Activated gamma-delta T cell treated with anti-CD3 and anti-CD28 coated beads, Interleukin-2, amount 50 U/mL, for 16 hours (primary cell): ENCODE results near the gene NXPH4.

ENCODE experiments used
- DNase-seq: peaks from one replicate; pipeline ENCODE4 v3.0.0-alpha.2; 2020; ENCODE audit warnings: low read depth

NXPH4 gene

GRCh38 chr12:57183939-57184725, 32.5 kb upstream of the NXPH4 start:
- DNase-seq = no peak

DNA sequence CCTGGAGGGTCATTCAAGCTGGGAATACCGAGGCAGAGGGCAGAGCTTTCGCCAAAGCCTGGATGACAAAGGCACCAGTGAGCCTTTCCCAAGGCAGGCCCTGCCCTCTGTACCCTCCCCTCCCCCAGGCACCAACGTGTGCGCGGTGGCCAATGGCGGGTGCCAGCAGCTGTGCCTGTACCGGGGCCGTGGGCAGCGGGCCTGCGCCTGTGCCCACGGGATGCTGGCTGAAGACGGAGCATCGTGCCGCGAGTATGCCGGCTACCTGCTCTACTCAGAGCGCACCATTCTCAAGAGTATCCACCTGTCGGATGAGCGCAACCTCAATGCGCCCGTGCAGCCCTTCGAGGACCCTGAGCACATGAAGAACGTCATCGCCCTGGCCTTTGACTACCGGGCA, 31.2 kb upstream of the NXPH4 start:
- no peak for DNase-seq

- no peak for DNase-seq
Measured at GRCh38 chr12:57185906-57186508, 30.6 kb upstream of the NXPH4 start.

DNA sequence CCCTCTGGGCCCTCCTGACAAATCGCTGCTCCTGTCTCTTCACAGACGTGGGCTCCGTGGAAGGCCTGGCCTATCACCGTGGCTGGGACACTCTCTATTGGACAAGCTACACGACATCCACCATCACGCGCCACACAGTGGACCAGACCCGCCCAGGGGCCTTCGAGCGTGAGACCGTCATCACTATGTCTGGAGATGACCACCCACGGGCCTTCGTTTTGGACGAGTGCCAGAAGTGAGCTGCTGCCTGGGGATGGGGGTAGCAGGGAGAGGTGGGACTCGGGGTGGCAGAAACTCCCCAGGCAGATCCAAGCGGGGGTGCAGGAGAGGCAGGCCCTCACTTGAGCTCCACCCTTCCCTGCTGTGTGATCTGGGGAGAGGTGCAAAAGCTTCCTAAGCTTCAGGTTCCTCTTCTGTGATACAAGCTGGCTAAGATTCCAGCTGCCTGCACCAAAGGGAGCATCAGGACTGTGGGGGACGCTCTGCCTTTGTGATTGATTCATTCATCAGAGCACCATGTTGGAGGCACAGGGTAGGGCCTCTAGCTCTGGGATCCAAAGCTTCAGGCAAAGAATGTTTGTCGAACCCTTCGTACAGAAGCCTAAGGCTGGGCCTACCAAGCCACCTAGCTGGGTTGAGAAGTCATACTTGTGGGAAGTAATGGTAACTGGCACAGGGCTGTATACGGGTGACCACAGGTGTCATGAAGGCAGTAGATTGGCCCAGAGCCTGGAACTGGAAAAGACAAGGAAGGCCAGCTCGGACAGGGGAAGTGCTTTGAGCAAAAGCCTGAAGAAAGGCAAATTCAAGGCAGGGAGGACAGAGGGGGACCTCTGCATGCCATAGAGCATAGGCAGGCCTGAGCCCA, 29.1 kb upstream of the NXPH4 start:
- DNase-seq = no peak

DNA sequence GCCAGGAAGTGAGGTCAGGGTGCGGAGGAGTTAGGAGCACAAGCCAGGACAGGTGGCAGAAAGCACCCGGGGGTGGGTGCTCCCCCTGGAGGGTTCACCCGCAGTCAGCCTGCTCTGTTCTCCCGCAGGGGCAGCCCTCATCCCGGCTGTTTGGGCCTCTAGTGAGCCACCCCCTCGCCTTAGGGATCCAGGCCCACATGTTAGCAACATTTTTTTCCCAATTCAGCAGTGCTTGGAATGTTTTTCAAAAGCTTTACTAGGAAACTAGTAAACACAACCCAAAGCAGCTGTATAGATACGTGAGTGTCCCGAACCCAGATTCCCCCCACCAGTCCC, 28.5 kb upstream of the NXPH4 start:
- DNase-seq = no peak

GRCh38 chr12:57190037-57190436, 26.6 kb upstream of the NXPH4 start:
- DNase-seq = no peak

DNA sequence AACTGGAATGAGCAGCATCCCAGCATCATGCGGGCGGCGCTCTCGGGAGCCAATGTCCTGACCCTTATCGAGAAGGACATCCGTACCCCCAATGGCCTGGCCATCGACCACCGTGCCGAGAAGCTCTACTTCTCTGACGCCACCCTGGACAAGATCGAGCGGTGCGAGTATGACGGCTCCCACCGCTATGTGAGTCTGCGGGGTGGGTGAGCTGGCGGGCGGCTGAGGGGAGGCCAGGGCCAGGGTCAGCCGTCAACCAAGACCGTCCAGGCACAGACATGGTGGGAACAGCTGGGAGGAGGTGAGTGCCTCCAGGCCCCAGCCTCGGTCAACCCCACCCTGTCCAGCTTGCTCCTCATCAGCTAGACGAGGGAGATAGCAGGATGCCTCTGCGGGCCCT, 25.8 kb upstream of the NXPH4 start:
- DNase-seq = no peak

- no peak for DNase-seq
Measured at GRCh38 chr12:57191410-57191809, 25.2 kb upstream of the NXPH4 start.

- DNase-seq = no peak
Measured at GRCh38 chr12:57192920-57193319, 23.7 kb upstream of the NXPH4 start.

DNA sequence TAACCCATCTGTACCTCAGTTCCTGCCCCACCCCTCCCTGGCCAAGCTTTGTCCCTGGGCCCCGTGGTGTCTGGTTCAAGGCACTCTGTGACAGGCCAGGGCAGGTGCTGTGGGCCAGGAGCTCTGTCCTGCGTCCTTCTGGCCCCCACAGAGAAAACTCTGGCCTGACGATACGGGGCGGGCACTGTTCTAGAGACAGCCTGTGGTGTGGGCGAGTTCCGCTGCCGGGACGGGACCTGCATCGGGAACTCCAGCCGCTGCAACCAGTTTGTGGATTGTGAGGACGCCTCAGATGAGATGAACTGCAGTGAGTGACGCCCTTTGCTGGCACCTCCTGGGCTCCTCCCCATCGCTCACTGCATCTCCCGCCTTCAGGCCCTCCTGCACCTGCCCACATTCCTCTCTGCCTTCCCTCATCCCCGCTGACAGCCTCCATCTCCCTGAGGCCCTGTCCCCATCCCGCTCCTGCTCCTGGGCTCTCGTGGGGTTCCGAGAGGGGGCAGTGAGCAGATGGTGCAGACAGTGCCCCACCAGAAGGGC, 22.8 kb upstream of the NXPH4 start:
- no peak for DNase-seq

DNA sequence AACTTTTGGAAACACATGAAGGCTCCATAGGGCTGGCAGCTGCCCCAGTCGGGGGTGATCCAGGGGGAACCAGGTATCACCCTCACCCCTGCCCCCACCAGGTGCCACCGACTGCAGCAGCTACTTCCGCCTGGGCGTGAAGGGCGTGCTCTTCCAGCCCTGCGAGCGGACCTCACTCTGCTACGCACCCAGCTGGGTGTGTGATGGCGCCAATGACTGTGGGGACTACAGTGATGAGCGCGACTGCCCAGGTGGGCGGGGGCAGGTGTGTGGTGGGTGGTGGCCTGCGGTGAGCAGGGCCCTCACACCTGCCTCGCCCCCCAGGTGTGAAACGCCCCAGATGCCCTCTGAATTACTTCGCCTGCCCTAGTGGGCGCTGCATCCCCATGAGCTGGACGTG, 22.3 kb upstream of the NXPH4 start:
- no peak for DNase-seq

GRCh38 chr12:57195186-57195585, 21.4 kb upstream of the NXPH4 start:
- no peak for DNase-seq

- DNase-seq = no peak
Measured at GRCh38 chr12:57195611-57196371, 20.8 kb upstream of the NXPH4 start.

GRCh38 chr12:57196439-57196838, 20.2 kb upstream of the NXPH4 start:
- no peak for DNase-seq

DNA sequence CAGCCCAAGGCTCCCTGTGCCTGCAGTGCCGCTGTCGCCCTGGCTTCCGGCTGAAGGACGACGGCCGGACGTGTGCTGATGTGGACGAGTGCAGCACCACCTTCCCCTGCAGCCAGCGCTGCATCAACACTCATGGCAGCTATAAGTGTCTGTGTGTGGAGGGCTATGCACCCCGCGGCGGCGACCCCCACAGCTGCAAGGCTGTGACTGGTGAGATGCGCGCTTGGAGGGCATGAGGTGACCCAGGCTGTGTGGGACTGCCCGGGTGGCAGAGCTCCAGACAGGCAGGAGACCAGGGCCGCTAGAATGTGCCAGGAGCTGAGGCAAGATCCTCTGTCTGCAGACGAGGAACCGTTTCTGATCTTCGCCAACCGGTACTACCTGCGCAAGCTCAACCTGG, 19.6 kb upstream of the NXPH4 start:
- DNase-seq = no peak

DNA sequence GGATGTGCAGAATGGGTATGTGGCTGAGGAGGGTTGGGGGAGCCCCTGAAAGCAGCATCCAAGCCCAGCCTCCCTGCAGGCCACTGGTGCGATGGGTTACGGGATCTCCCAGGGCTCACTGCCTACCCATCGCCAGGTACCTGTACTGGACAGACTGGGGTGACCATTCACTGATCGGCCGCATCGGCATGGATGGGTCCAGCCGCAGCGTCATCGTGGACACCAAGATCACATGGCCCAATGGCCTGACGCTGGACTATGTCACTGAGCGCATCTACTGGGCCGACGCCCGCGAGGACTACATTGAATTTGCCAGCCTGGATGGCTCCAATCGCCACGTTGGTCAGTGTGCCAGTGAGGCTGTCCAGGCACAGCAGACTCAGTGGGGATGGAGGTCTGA, 18.3 kb upstream of the NXPH4 start:
- DNase-seq = no peak

DNA sequence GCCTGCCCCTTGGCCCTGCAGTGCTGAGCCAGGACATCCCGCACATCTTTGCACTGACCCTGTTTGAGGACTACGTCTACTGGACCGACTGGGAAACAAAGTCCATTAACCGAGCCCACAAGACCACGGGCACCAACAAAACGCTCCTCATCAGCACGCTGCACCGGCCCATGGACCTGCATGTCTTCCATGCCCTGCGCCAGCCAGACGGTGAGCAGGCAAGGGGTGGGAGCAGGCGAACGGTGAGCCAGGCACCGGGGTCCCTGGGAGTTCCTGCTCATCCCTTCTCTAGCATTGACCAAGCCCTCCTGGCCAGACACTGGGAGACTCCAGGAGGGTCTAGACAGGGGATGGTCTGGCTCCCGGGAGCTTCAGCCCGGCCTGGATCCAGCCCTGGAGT, 17.4 kb upstream of the NXPH4 start:
- no peak for DNase-seq

DNA sequence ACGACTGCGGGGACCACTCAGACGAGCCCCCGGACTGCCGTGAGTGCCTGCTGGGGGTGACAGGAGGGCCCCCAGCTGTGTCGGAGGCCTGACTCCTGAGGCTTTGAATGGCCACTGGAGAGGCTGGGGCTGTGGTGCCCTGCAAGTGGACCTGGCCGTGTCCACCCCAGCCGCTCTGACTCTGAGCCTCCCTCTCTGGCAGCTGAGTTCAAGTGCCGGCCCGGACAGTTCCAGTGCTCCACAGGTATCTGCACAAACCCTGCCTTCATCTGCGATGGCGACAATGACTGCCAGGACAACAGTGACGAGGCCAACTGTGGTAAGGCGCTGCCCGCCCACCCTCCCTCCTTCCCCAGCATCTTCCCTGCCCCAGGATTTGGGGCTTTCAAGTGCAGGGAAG, 16.1 kb upstream of the NXPH4 start:
- DNase-seq = no peak

DNA sequence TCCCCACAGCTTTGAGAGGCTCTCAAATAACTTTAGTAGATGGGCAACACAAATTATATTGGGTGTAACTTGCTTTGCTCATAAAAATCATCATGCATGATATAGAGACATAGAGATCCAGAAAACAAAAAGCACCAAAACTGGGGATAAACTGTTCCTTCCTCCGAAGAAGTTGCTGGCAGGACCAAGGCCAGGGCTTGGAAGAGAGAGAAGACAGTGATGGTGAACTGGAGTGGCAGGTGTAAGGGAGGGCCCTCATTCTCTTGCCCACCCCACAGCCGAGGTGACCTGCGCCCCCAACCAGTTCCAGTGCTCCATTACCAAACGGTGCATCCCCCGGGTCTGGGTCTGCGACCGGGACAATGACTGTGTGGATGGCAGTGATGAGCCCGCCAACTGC, 15.4 kb upstream of the NXPH4 start:
- DNase-seq = no peak

DNA sequence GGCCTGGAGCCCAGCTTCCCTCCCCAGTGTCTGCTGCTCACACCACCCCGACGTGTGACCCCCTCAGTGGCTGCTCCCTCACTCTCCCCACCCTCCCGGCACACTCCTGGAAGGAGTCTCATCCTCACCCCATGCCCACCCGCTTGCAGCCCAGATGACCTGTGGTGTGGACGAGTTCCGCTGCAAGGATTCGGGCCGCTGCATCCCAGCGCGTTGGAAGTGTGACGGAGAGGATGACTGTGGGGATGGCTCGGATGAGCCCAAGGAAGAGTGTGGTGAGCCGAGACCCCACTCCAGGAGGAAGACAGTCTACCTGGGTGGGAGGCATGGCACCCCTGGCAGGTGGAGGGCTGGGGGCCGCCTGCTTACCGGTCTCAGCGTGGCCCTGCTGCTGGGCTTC, 15.0 kb upstream of the NXPH4 start:
- DNase-seq = no peak

DNA sequence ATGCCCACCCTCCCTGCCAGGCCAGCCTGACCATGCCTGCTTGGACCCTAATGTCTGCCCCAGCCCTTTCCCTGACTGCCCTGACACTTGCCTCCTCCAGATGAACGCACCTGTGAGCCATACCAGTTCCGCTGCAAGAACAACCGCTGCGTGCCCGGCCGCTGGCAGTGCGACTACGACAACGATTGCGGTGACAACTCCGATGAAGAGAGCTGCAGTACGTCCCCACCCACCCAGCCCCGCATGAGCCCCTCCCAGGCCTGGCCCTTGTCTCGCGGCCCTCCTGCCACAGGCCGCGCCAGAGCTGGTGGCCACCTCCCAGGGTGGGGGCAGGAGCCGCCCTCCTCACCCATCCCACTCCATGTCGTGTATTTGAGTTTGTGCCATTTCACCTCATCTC, 14.3 kb upstream of the NXPH4 start:
- no peak for DNase-seq

DNA sequence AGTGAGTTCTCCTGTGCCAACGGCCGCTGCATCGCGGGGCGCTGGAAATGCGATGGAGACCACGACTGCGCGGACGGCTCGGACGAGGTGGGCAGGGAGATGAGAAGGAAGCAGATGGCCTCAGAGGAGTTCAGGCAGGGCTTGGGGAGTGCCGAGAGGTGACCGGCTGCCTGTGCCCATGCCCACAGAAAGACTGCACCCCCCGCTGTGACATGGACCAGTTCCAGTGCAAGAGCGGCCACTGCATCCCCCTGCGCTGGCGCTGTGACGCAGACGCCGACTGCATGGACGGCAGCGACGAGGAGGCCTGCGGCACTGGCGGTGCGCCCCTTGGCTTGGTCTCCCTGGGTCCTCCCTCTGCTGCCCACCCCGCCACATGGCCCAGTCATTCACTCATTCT, 13.4 kb upstream of the NXPH4 start:
- no peak for DNase-seq
